ENCODE data around the gene STX11. TPM values are rescaled to one million over a fixed set of nuclear protein-coding genes. Genes with fewer than 3 reads are reported as not detected.

Gene STX11
- total RNA-seq, 1 donor from 2014 or later = 6.8 TPM

- H3K4me3 ChIP-seq = no peak overlapping the region
- no peak overlapping the region for H3K27ac ChIP-seq (replicated peaks)
- no peaks in the 10 kb centered on the region for H3K9me3 ChIP-seq (replicated peaks)
- no peak for TF ChIP-seq CTCF (IDR thresholded peaks at IDR 0.05; ENCODE audit: borderline replicate concordance)
- no peaks in the 10 kb centered on the region for H3K27me3 ChIP-seq (ENCODE audit: low read depth)
- H3K36me3 ChIP-seq = no peaks in the 10 kb centered on the region
- intact Hi-C loops (cut with micrococcal nuclease) = no loop called here
- DNase-seq = no peak
- H3K4me1 ChIP-seq = peaks cover 14% of the 10 kb centered on the region
Measured at GRCh38 chr6:144194293-144194810, 44.0 kb downstream of the STX11 start.

- peaks cover 3% of the 10 kb centered on the region for H3K4me1 ChIP-seq
- no peak for TF ChIP-seq CTCF (IDR thresholded peaks at IDR 0.05; ENCODE audit: borderline replicate concordance)
- H3K36me3 ChIP-seq = no peaks in the 10 kb centered on the region
- H3K27ac ChIP-seq (replicated peaks) = no peak overlapping the region
- no peaks in the 10 kb centered on the region for H3K27me3 ChIP-seq (ENCODE audit: low read depth)
- H3K9me3 ChIP-seq (replicated peaks) = no peaks in the 10 kb centered on the region
- no peak overlapping the region for H3K4me3 ChIP-seq
- intact Hi-C loops (cut with micrococcal nuclease) = no loop called here
- DNase-seq = no peak
Measured at GRCh38 chr6:144195671-144196270, 45.5 kb downstream of the STX11 start.

GRCh38 chr6:144197919-144198318 lies 47.6 kb downstream of the STX11 start:
- H3K36me3 ChIP-seq = no peaks in the 10 kb centered on the region
- peaks cover 17% of the 10 kb centered on the region for H3K9me3 ChIP-seq (replicated peaks)
- H3K27me3 ChIP-seq (ENCODE audit: low read depth) = no peaks in the 10 kb centered on the region
- intact Hi-C loops (cut with micrococcal nuclease) = no loop called here
- no peak overlapping the region for H3K4me3 ChIP-seq
- no peak overlapping the region for H3K27ac ChIP-seq (replicated peaks)
- H3K4me1 ChIP-seq = no peaks in the 10 kb centered on the region
- DNase-seq = no peak
- TF ChIP-seq CTCF (IDR thresholded peaks at IDR 0.05; ENCODE audit: borderline replicate concordance) = no peak

GRCh38 chr6:144202879-144203468 lies 52.7 kb downstream of the STX11 start:
- Histone ChIP-seq H3K4me3 (no peak overlapping the region), H3K27ac (replicated peaks) (no peak overlapping the region), H3K4me1 (no peaks in the 10 kb centered on the region), H3K36me3 (no peaks in the 10 kb centered on the region), H3K9me3 (replicated peaks) (peaks cover 42% of the 10 kb centered on the region), H3K27me3 (ENCODE audit: low read depth) (no peaks in the 10 kb centered on the region)
- intact Hi-C loops (cut with micrococcal nuclease) = no loop called here
- TF ChIP-seq CTCF (IDR thresholded peaks at IDR 0.05; ENCODE audit: borderline replicate concordance) = no peak
- DNase-seq = no peak

- H3K27me3 ChIP-seq (ENCODE audit: low read depth) = peaks cover 6% of the 10 kb centered on the region
- H3K9me3 ChIP-seq (replicated peaks) = peaks cover 7% of the 10 kb centered on the region
- H3K27ac ChIP-seq (replicated peaks) = no peak overlapping the region
- H3K4me3 ChIP-seq = no peak overlapping the region
- intact Hi-C loops (cut with micrococcal nuclease) = loop anchor here (10.0 kb wide), 1 partner anchor 274 kb away; no protein-coding TSS in a partner anchor
- H3K4me1 ChIP-seq = peaks cover 14% of the 10 kb centered on the region
- no peak for TF ChIP-seq CTCF (IDR thresholded peaks at IDR 0.05; ENCODE audit: borderline replicate concordance)
- DNase-seq = no peak
- H3K36me3 ChIP-seq = no peaks in the 10 kb centered on the region
Measured at GRCh38 chr6:144211160-144211559, 60.8 kb downstream of the STX11 start.

All from left ventricle myocardium inferior (tissue), 1 donor.